Fibroblast of mammary gland (primary cell): ENCODE measurements around the gene EBF4.

Experiments
- DNase-seq: peaks from one replicate; pipeline ENCODE4 v3.0.0-alpha.2; 2010; ENCODE audit warnings: low read depth
- H3K4me3 ChIP-seq: 2 replicates; pipeline ENCODE4 v1.5.1; 2011; ENCODE audit warnings: low read depth, mild to moderate bottlenecking, low read length, moderate library complexity; ENCODE audit not compliant: control insufficient read depth
- TF ChIP-seq, protein P1 (sequence below): conservative IDR thresholded peaks from 2 replicates; pipeline ENCODE4 v1.5.1; 2011; ENCODE audit warnings: low read depth, low read length, inconsistent platforms; ENCODE audit not compliant: control insufficient read depth, insufficient read depth

EBF4 gene

DNA sequence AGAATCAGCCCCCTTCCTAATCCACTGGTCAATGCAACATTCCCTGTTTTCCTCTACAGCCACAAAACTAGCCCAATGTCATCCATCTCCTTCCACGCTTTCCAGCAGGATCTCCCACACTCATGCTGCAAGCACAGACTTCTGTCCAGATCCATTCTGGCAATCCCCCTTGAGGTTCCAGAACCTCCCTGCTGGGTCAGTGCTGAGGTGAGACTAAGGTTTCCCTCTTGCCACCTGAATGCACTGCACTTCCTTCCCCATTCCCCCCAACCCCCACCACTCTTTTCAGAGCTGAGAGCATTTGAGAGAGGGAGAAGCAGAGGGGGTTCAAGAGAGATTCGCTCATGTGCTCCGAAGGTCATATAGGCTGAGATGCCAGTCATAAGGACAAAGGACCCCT lies 43.9 kb downstream of the EBF4 start:
- no peak overlapping the region for H3K4me3 ChIP-seq
- TF ChIP-seq, protein P1, sequence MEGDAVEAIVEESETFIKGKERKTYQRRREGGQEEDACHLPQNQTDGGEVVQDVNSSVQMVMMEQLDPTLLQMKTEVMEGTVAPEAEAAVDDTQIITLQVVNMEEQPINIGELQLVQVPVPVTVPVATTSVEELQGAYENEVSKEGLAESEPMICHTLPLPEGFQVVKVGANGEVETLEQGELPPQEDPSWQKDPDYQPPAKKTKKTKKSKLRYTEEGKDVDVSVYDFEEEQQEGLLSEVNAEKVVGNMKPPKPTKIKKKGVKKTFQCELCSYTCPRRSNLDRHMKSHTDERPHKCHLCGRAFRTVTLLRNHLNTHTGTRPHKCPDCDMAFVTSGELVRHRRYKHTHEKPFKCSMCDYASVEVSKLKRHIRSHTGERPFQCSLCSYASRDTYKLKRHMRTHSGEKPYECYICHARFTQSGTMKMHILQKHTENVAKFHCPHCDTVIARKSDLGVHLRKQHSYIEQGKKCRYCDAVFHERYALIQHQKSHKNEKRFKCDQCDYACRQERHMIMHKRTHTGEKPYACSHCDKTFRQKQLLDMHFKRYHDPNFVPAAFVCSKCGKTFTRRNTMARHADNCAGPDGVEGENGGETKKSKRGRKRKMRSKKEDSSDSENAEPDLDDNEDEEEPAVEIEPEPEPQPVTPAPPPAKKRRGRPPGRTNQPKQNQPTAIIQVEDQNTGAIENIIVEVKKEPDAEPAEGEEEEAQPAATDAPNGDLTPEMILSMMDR, result no peak
- DNase-seq, result no peak

DNA sequence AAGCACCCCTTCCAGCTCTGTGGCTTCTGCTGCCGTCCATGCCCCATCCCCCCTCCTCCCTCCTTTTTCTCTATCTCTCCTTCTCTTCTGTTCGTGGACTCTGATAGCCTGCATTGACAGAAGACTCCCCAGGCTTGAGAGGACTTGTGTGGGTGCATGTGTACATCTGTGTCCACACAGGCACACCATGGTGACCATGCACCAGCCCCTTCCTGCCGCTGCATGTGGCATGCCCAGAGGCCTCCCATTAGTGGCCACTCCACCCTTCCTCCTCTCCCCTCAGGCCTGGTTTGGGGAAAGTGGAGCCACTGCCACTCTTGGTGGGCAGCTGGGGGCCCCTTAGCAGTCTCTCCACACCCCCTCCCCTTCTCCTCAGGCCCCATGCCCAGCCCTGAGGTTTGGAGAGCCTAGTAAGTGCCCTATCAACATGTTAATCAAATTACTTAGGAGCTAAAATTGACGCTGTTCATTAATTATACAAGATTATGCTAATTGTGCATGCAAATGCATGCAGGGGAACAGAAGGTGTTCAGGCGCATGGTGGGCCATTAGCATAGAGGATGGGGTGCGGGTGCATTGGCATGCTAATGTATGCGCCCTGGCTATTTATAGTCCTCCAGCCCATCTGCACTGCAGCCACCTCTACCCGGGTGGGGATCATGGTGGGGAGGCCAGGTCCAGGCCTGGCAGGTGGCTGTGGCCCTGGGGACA lies 45.9 kb downstream of the EBF4 start:
- H3K4me3 ChIP-seq, result no peak overlapping the region
- DNase-seq, result no peak
- TF ChIP-seq, protein P1, result no peak

DNA sequence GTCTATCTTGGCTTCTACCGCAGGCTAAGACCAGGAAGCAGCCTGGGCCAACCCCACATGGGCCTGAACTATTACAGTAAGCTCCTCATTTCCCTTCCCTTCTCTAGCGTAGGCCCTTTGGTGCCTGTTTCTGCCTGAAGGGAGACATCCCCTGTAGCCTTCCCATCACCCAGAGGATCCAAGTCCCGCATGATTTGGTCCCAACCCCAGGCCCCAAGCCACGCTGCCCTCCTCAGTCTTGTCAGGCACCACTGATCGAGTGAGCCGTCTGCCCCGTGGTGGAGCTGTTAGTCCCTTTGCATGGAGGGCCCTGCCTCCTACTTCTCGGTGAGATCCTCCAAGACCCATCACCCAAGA lies 46.4 kb downstream of the EBF4 start:
- TF ChIP-seq, protein P1, result no peak
- DNase-seq, result no peak
- H3K4me3 ChIP-seq, result no peak overlapping the region

DNA sequence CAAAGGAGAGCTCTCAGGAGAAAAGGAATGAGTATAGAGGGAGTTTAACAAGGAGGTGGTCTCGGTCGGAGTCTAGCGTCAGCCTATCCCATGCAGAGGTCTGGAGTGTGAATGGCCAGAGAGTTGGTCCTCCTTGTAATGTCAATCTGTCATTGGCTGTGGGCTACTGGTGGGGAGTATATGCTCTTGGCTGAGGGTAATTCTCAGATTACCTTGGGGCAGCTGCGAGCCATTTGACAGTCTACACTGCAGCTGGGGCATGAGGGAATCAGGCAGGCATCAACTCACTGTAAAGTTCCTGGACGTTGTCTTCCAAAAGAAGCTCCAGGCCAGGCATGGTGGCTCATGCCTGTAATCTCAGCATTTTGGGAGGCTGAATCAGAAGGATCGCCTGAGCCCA lies 48.1 kb downstream of the EBF4 start:
- DNase-seq, result no peak
- H3K4me3 ChIP-seq, result no peak overlapping the region
- TF ChIP-seq, protein P1, result no peak

DNA sequence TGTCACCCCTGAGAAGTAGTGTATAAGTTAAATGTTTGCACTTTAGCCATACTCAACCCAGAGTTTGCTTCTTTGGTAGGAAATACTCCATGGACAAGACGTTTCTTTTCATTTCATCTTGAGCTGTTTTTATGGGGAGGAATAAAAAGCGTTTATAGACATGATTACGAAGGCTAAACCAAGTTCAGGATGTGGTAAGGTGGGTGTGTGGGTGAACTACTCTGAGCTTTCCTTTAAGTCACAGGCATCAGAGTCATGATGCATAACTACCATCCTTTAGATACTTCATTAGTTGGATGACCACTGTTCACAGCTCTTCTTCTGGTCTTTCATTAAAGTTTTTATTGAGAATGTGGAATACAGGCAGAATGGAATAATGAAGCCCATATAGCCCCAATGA lies 48.9 kb downstream of the EBF4 start:
- H3K4me3 ChIP-seq, result no peak overlapping the region
- TF ChIP-seq, protein P1, result no peak
- no peak for DNase-seq

DNA sequence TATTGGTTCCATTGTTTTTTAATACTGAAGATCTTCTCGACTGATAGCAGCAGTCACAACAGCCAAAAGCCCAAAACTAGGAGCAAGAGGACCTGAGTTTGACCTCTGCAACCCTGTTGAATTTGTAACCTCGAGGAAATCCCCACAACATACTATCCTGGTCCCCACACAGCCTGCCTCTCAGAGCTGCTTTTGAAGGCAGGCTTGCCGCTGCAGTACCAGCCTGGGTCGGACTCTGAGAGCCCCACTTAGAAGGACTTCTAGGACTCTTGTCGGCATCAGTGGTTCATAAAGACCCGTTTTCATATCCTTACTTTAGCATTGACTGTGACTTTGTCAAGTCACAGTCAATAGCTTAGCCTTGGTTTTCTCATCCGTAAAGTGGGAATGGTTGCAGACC lies 49.3 kb downstream of the EBF4 start:
- no peak overlapping the region for H3K4me3 ChIP-seq
- TF ChIP-seq, protein P1, result no peak
- DNase-seq, result no peak

DNA sequence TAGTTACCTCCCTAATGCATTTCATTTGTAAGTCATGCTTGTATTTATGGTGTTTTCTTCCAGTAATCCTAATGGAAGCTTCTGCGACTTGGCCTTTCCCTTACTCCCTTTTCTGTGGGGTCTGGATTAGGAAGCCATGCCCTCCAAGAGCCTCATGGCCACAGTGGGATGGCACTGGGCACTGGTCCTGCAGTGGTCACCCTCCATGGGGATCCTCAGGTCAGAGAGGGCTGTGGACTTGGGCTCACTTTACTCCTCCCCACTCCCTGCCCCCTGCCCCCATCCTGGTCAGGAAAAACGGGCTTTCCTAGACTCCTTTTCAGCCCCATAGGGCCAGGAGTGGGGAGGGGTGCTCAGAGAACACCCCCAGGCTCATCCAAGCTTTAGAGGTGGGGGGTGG lies 49.9 kb downstream of the EBF4 start:
- TF ChIP-seq, protein P1, result no peak
- no peak overlapping the region for H3K4me3 ChIP-seq
- DNase-seq, result no peak
